ENCODE data around the gene FECH. TPM values are rescaled to one million over a fixed set of nuclear protein-coding genes. Genes with fewer than 3 reads are reported as not detected.

Gene FECH
- total RNA-seq, 4 donors from 2014 or later = 20.3 to 137 (median 30.7) TPM

DNA sequence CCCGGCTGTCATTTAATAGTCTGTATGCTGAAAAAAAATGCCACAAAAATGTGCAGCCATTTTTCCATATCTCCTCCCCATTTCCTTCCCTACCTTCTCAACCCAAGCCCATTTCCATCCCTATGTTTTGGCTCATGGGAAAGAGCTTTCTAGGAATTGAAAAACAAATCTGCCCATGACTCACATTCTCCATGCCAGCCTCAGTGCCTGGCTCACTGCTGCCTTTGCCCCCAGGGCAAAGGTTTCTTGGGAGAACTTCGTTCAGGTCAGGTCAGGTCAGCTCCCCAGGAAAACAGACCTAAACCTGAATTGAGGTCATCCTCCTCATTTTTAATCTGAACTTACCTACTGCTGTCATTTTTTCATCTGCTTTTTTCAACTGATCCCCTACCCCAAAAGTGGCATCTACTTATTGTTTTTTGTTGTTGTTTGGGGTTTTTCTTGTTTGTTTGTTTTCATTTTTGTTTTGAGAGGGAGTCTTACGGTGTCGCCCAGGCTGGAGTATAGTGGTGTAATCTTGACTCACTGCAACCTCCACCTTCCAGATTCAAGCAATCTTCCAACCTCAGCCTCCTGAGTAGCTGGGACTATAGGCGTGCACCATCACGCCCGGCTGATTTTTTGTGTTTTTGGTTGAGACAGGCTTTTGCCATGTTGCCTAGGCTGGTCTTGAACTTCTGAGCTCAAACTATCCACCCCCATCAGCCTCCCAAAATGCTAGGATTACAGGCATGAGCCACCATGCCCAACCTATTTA is 66.7 kb downstream of the FECH start:
- Histone ChIP-seq H3K27me3 (no peaks in the 10 kb centered on the region), H3K4me1 (no peaks in the 10 kb centered on the region), H3K9me3 (no peaks in the 10 kb centered on the region), H3K4me3 (no peak overlapping the region), H3K27ac (no peak overlapping the region), H3K36me3 (no peaks in the 10 kb centered on the region)
- no peak for DNase-seq
- intact Hi-C loops (cut with DNase I; ENCODE audit: low total_unique reads) = no loop called here
- TF ChIP-seq, protein P1, sequence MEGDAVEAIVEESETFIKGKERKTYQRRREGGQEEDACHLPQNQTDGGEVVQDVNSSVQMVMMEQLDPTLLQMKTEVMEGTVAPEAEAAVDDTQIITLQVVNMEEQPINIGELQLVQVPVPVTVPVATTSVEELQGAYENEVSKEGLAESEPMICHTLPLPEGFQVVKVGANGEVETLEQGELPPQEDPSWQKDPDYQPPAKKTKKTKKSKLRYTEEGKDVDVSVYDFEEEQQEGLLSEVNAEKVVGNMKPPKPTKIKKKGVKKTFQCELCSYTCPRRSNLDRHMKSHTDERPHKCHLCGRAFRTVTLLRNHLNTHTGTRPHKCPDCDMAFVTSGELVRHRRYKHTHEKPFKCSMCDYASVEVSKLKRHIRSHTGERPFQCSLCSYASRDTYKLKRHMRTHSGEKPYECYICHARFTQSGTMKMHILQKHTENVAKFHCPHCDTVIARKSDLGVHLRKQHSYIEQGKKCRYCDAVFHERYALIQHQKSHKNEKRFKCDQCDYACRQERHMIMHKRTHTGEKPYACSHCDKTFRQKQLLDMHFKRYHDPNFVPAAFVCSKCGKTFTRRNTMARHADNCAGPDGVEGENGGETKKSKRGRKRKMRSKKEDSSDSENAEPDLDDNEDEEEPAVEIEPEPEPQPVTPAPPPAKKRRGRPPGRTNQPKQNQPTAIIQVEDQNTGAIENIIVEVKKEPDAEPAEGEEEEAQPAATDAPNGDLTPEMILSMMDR (IDR thresholded peaks at IDR 0.05) = no peak
- TF ChIP-seq POLR2A (IDR thresholded peaks at IDR 0.05) = no peak

DNA sequence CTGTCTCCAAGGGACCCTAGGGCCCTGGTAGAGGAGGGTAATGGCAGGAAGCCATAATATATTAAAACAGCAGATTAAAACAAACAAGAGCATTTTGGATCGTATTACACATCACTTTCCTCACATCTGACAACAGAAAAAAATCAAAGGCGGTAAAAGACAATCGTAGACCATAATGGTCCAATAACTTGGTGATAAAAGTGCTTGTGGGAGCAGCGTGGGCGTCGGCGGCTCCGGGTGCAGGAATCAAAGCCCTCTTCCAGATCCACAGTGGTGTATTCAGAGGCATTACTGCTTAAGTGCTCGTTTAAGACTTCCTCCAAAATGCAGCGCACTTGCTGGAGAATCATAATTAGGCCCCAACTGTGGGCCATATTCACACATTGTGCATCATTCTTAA is 68.0 kb downstream of the FECH start:
- Histone ChIP-seq H3K27me3 (no peaks in the 10 kb centered on the region), H3K4me3 (no peak overlapping the region), H3K4me1 (no peaks in the 10 kb centered on the region), H3K36me3 (no peaks in the 10 kb centered on the region), H3K27ac (no peak overlapping the region), H3K9me3 (no peaks in the 10 kb centered on the region)
- DNase-seq = no peak
- TF ChIP-seq POLR2A (IDR thresholded peaks at IDR 0.05) = no peak
- TF ChIP-seq, protein P1 (IDR thresholded peaks at IDR 0.05) = no peak
- intact Hi-C loops (cut with DNase I; ENCODE audit: low total_unique reads) = no loop called here

DNA sequence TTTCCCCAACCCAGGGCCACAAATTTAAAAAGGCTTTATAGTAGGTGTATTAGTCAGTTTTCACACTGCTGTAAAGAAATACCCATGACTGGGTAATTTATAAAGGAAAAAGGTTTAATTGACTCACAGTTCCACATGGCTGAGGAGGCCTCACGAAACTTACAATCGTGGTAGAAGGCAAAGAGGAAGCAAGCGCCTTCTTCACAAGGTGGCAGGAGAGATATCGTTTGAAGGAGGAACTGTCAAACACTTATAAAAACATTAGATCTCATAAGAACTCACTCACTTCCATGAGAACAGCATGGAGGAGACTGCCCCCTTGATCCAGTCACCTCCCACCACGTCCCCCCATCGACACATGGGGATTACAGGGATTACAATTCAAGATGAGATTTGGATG is 70.4 kb downstream of the FECH start:
- H3K4me3 ChIP-seq = no peak overlapping the region
- intact Hi-C loops (cut with DNase I; ENCODE audit: low total_unique reads) = no loop called here
- no peaks in the 10 kb centered on the region for H3K9me3 ChIP-seq
- no peak for DNase-seq
- TF ChIP-seq, protein P1 (IDR thresholded peaks at IDR 0.05) = no peak
- TF ChIP-seq POLR2A (IDR thresholded peaks at IDR 0.05) = no peak
- no peaks in the 10 kb centered on the region for H3K27me3 ChIP-seq
- no peaks in the 10 kb centered on the region for H3K4me1 ChIP-seq
- no peak overlapping the region for H3K27ac ChIP-seq
- H3K36me3 ChIP-seq = no peaks in the 10 kb centered on the region

DNA sequence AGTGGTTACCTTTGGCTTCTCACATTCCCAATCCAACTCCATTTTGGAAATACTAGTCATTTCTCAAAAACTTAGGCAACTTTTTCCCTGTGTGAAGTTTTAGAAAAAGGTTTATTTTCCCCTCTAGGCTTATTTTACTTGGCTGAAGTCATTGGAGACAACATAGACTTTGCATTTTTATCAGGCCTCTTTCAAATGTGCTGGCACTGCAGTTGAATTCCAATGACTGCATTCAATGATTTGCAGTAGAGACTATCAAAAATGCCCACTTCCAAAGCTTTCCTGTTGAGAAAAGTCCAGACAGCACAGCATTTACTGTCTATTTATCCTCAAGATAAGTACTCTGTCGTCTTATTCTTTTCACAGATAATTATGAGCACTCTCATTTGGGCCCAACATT is 81.3 kb downstream of the FECH start:
- intact Hi-C loops (cut with DNase I; ENCODE audit: low total_unique reads) = no loop called here
- TF ChIP-seq, protein P1 (IDR thresholded peaks at IDR 0.05) = no peak
- no peak for TF ChIP-seq POLR2A (IDR thresholded peaks at IDR 0.05)
- H3K4me1 ChIP-seq = no peaks in the 10 kb centered on the region
- no peak overlapping the region for H3K27ac ChIP-seq
- DNase-seq = no peak
- no peaks in the 10 kb centered on the region for H3K27me3 ChIP-seq
- no peaks in the 10 kb centered on the region for H3K9me3 ChIP-seq
- no peak overlapping the region for H3K4me3 ChIP-seq
- H3K36me3 ChIP-seq = no peaks in the 10 kb centered on the region

DNA sequence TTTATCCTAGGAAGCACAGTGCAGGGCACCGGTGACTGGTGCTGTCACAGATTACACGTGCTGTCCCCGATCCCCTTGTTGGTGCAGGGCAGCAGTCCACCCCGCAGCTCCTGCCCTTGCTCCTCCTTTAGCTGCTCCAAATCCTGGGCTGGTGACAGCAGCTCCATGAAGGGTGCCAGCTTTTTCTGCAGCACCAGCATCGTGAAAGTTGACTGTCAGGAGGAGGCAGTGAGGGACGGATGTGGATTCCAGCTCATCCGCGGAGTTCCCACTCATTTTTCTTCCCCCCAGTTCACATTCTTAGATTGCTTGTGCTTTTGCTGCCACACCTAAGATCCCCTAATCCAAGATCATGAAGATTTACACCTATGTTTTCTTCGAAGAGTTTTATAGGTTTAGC is 83.9 kb downstream of the FECH start:
- Histone ChIP-seq H3K27ac (no peak overlapping the region), H3K4me1 (no peaks in the 10 kb centered on the region), H3K27me3 (no peaks in the 10 kb centered on the region), H3K4me3 (no peak overlapping the region), H3K9me3 (no peaks in the 10 kb centered on the region), H3K36me3 (no peaks in the 10 kb centered on the region)
- TF ChIP-seq POLR2A (IDR thresholded peaks at IDR 0.05) = no peak
- TF ChIP-seq, protein P1 (IDR thresholded peaks at IDR 0.05) = no peak
- DNase-seq = no peak
- intact Hi-C loops (cut with DNase I; ENCODE audit: low total_unique reads) = no loop called here
